ENCODE data around the gene MYH9. TPM values are rescaled to one million over a fixed set of nuclear protein-coding genes. Genes with fewer than 3 reads are reported as not detected.

The MYH9 gene
- total RNA-seq, 4 donors from 2014 or later: 304 to 366 (median 322) TPM

DNA sequence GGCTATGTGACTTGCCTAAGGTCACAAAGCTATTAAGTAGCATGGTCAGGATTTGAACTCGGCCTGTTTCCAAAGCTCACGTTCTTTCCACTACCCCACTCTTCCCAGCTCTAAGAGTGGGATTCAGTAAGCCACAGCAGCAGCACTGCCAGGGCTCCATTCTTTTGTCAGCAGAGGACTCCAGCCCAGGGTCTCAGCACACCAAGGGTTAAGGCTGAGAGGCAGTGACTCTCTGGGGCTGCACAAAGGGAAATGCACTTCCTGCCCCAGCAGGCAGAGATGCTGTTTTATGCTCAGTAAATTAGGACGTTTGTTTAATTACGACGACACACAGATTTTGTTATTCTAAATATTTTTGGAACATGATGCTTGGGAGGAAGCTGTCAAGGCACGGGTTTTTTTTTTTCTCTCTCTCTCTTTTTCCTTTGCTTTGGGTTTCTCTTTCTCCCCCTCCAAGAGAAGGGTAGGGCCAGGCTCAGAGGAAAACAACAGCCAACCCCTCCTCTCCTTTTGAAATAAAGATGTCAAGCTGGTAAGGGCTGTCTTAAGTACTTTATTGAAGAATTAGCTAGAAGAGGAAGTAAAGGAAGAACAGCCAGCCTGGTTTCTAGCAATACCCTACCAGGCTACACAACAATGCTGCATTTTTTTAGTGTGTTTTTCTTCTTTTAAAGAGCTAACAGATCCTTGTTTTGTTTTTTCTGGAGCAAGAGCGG is 2.8 kb downstream of the MYH9 start:
- WGBS, 2 donors (ENCODE audit: low coverage in 1 of 2): 0 to 1% methylated on average over 5 to 7 of the region's 7 CpGs
- no peaks in the 10 kb centered on the region for H3K9me3 ChIP-seq

DNA sequence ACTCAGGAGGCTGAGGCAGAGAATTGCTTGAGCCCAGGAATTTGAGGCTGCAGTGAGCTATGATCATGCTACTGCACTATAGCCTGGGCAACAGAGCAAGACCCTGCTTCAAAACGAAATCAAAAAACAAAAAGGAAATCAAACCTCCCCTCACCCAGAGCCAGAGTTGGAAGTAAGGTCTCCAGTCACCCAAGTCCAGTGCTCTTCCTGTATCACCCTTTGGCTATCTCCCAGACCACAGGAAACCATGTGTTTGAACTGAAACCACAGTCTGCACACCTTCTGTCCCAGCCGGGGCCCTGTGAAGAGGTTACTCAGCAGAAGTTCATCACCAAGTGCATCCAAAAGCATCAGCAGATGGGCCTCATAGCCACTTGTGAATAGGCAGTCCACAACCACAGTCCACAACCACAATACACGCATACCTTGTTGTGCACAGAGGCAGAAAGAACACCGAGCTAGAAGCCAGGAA is 4.6 kb downstream of the MYH9 start:
- peak overlapping the region; percentile 96 to 100 (median 100) for H3K27ac ChIP-seq
- no peak for ATAC-seq
- WGBS, 2 donors (ENCODE audit: low coverage in 1 of 2): 7 to 17% methylated on average over 2 of the region's 4 CpGs
- peaks cover 0 to 81% (median 52%) of the 10 kb centered on the region in 3 donors for H3K4me1 ChIP-seq
- H3K36me3 ChIP-seq: peaks cover 0 to 13% of the 10 kb centered on the region in 2 donors
- H3K9me3 ChIP-seq: no peaks in the 10 kb centered on the region
- H3K27me3 ChIP-seq: no peaks in the 10 kb centered on the region
- no peak for TF ChIP-seq POLR2A (IDR thresholded peaks at IDR 0.05)
- TF ChIP-seq EP300 (IDR thresholded peaks at IDR 0.05): no peak
- TF ChIP-seq, protein P1, sequence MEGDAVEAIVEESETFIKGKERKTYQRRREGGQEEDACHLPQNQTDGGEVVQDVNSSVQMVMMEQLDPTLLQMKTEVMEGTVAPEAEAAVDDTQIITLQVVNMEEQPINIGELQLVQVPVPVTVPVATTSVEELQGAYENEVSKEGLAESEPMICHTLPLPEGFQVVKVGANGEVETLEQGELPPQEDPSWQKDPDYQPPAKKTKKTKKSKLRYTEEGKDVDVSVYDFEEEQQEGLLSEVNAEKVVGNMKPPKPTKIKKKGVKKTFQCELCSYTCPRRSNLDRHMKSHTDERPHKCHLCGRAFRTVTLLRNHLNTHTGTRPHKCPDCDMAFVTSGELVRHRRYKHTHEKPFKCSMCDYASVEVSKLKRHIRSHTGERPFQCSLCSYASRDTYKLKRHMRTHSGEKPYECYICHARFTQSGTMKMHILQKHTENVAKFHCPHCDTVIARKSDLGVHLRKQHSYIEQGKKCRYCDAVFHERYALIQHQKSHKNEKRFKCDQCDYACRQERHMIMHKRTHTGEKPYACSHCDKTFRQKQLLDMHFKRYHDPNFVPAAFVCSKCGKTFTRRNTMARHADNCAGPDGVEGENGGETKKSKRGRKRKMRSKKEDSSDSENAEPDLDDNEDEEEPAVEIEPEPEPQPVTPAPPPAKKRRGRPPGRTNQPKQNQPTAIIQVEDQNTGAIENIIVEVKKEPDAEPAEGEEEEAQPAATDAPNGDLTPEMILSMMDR (IDR thresholded peaks at IDR 0.05): no peak
- TF ChIP-seq POLR2AphosphoS5 (IDR thresholded peaks at IDR 0.05): peak; percentile 29
- peak overlapping the region in 1 of 2 donors; percentile 35 for H3K4me3 ChIP-seq

More for the DNA sequence above, 2.8 kb downstream of the MYH9 start:
- Histone ChIP-seq H3K4me1 (peaks cover 0 to 71% (median 41%) of the 10 kb centered on the region in 3 donors), H3K27ac (peak overlapping the region; percentile 96 to 100 (median 100)), H3K27me3 (no peaks in the 10 kb centered on the region), H3K4me3 (peak overlapping the region; percentile 89 to 100), H3K36me3 (peaks cover 0 to 8% of the 10 kb centered on the region in 2 donors)
- ATAC-seq: no peak
- TF ChIP-seq, protein P1 (IDR thresholded peaks at IDR 0.05): peak in 3 of 4 experiments; percentile 25 to 37 (median 37)
- TF ChIP-seq POLR2AphosphoS5 (IDR thresholded peaks at IDR 0.05): peak; percentile 79
- peak in 1 of 2 donors; percentile 30 for TF ChIP-seq POLR2A (IDR thresholded peaks at IDR 0.05)
- TF ChIP-seq EP300 (IDR thresholded peaks at IDR 0.05): no peak

DNA sequence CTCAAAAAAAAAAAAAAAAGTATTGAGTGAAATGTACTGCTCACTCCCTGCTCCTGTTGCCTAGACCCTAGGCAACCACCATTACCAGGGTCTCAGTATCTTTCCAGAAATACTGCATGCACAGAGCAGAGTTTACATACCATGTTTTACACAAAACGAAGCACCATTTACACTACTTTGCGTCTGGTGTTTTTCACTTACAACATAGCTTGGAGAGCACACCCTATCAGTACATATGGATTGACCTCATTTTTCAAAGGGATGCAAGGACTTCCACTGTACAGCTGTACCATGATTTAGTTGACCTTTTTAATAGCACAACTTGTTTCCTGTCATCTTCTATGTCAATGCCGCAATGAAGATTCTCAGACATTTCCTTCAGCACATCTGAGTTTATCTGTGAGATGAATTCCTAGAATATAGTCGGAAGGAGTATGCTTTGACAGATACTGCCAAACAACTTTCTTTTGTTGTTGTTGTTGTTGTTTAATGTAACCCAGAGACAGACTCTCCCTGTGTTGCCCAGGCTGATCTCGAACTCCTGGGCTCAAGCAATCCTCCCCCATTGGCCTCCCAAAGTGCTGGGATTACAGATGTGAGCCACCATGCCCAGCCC is 6.1 kb downstream of the MYH9 start:
- Histone ChIP-seq H3K4me3 (no peak overlapping the region), H3K36me3 (peaks cover 0 to 13% of the 10 kb centered on the region in 2 donors), H3K27ac (peak overlapping the region; percentile 96 to 100 (median 100)), H3K4me1 (peaks cover 0 to 97% (median 66%) of the 10 kb centered on the region in 3 donors), H3K9me3 (no peaks in the 10 kb centered on the region), H3K27me3 (no peaks in the 10 kb centered on the region)
- peak; percentile 32 for TF ChIP-seq POLR2AphosphoS5 (IDR thresholded peaks at IDR 0.05)
- TF ChIP-seq, protein P1 (IDR thresholded peaks at IDR 0.05): no peak
- no peak for TF ChIP-seq POLR2A (IDR thresholded peaks at IDR 0.05)
- TF ChIP-seq EP300 (IDR thresholded peaks at IDR 0.05): no peak
- no peak for ATAC-seq
- WGBS, 2 donors (ENCODE audit: low coverage in 1 of 2): 3 to 28% methylated on average over 3 to 4 of the region's 5 CpGs

DNA sequence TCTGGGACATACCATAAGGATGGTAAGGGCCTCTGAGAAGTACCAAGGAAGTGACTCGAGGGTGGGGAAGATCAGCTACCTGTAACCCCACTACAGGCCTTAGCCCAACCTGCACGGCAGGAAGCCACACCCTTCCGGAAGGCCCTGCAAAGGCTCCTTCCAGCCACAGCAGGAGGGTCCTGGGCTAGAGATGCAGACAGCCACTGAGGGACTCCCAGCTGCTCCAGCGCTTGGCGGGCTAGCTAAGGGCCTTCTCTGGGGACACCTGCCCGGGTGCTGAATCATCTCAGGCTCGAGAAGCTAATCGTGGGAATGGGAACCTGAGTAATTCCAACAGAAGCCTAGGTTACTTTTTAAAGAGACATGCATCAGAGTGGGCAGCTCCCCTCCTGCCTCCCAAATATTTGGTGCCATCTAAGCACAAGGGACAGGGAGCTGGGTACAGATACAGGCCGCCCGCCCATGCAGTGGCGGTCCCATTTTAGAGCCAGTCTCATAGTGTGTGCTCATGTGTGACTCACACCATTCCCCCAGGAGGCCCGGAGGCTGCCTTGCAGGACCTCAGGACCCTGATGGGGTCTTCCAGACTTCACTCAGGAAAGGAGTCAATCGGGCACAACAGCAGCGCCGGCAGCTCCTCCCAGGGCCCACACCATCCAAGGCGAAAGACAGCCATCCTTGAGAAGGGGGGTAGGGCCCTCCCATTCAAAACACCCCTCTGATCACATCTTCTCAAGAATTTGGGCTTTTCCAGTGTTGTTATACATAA is 8.0 kb downstream of the MYH9 start:
- peak; percentile 30 for ATAC-seq
- Histone ChIP-seq H3K4me1 (peaks cover 0 to 100% (median 80%) of the 10 kb centered on the region in 3 donors), H3K4me3 (peak overlapping the region in 1 of 2 donors; percentile 24)

More for the DNA sequence above, 8.0 kb downstream of the MYH9 start:
- 30% methylated on average over 4 of the region's 16 CpGs; no CpG with 5 or more reads in 1 of the 2 donors for WGBS, 2 donors (ENCODE audit: low coverage in 1 of 2)
- Histone ChIP-seq H3K27me3 (no peaks in the 10 kb centered on the region), H3K27ac (peak overlapping the region; percentile 61 to 100 (median 100)), H3K9me3 (no peaks in the 10 kb centered on the region), H3K36me3 (peaks cover 0 to 18% of the 10 kb centered on the region in 2 donors)
- TF ChIP-seq, protein P1 (IDR thresholded peaks at IDR 0.05): no peak
- TF ChIP-seq POLR2A (IDR thresholded peaks at IDR 0.05) (no peak), EP300 (IDR thresholded peaks at IDR 0.05) (no peak), POLR2AphosphoS5 (IDR thresholded peaks at IDR 0.05) (no peak)
